ENCODE data around the gene NDUFA13.
"Not testable (repeated sequence)": the region's sequence is repeated elsewhere in the genome, so short reads cannot be mapped to it uniquely, and the experiment has no call there.

The NDUFA13 gene

GRCh38 chr19:19515642-19516519 lies at the start of gene NDUFA13:
Gene NDUFA13, plus strand, starts transcription at chr19:19516225. Its CDS starts 14 bp downstream, at chr19:19516239.
- DNase-seq (ENCODE audit: low read depth in 2 of 2) = peak; percentile 82 to 92

GRCh38 chr19:19468424-19469050 lies 47.5 kb upstream of the NDUFA13 start:
- no peak for DNase-seq (ENCODE audit: low read depth in 2 of 2)

GRCh38 chr19:19470579-19470978 lies 45.4 kb upstream of the NDUFA13 start:
- no peak for DNase-seq (ENCODE audit: low read depth in 2 of 2)

- DNase-seq (ENCODE audit: low read depth in 2 of 2) = no peak
These were observed 44.3 kb upstream of the NDUFA13 start for GRCh38 chr19:19471682-19472081.

- not testable (repeated sequence) for DNase-seq (ENCODE audit: low read depth in 2 of 2)
These were observed 43.9 kb upstream of the NDUFA13 start for GRCh38 chr19:19472106-19472505.

- DNase-seq (ENCODE audit: low read depth in 2 of 2) = no peak
These were observed 40.8 kb upstream of the NDUFA13 start for GRCh38 chr19:19475015-19475765.

GRCh38 chr19:19475849-19476828 lies 39.9 kb upstream of the NDUFA13 start:
- DNase-seq (ENCODE audit: low read depth in 2 of 2) = no peak

GRCh38 chr19:19477705-19478383 lies 38.2 kb upstream of the NDUFA13 start:
- DNase-seq (ENCODE audit: low read depth in 2 of 2) = no peak

- no peak for DNase-seq (ENCODE audit: low read depth in 2 of 2)
These were observed 35.3 kb upstream of the NDUFA13 start for GRCh38 chr19:19480688-19481087.

GRCh38 chr19:19482809-19483596 lies 33.0 kb upstream of the NDUFA13 start:
- no peak for DNase-seq (ENCODE audit: low read depth in 2 of 2)

GRCh38 chr19:19485161-19485997 lies 30.6 kb upstream of the NDUFA13 start:
- no peak for DNase-seq (ENCODE audit: low read depth in 2 of 2)

GRCh38 chr19:19485998-19486290 lies 30.1 kb upstream of the NDUFA13 start:
- no peak for DNase-seq (ENCODE audit: low read depth in 2 of 2)

GRCh38 chr19:19486343-19487076 lies 29.5 kb upstream of the NDUFA13 start:
- no peak for DNase-seq (ENCODE audit: low read depth in 2 of 2)

- DNase-seq (ENCODE audit: low read depth in 2 of 2) = no peak
These were observed 28.7 kb upstream of the NDUFA13 start for GRCh38 chr19:19487077-19487949.

- no peak for DNase-seq (ENCODE audit: low read depth in 2 of 2)
These were observed 27.8 kb upstream of the NDUFA13 start for GRCh38 chr19:19487950-19488874.

Measured in stimulated activated CD4-positive, alpha-beta T cell treated with anti-CD3 and anti-CD28 coated beads, Interleukin-1b, Interleukin-23, amount 100 ng/mL, for 1 hour (primary cell).